Epithelial cell of alveolus of lung (primary cell): ENCODE measurements around the gene SET. TPM values are rescaled to one million over a fixed set of nuclear protein-coding genes. Genes with fewer than 3 reads are reported as not detected.

ENCODE experiments used
- total RNA-seq: library from RNA; depleted of rRNA; stranded (reverse); fragments of >200 nt; gene quantifications from 2 replicates; pipeline ENCODE4 v1.2.1, GENCODE V29; 2015

SET gene, protein sequence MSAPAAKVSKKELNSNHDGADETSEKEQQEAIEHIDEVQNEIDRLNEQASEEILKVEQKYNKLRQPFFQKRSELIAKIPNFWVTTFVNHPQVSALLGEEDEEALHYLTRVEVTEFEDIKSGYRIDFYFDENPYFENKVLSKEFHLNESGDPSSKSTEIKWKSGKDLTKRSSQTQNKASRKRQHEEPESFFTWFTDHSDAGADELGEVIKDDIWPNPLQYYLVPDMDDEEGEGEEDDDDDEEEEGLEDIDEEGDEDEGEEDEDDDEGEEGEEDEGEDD
- total RNA-seq = 180 and 256 TPM in 2 replicates

DNA sequence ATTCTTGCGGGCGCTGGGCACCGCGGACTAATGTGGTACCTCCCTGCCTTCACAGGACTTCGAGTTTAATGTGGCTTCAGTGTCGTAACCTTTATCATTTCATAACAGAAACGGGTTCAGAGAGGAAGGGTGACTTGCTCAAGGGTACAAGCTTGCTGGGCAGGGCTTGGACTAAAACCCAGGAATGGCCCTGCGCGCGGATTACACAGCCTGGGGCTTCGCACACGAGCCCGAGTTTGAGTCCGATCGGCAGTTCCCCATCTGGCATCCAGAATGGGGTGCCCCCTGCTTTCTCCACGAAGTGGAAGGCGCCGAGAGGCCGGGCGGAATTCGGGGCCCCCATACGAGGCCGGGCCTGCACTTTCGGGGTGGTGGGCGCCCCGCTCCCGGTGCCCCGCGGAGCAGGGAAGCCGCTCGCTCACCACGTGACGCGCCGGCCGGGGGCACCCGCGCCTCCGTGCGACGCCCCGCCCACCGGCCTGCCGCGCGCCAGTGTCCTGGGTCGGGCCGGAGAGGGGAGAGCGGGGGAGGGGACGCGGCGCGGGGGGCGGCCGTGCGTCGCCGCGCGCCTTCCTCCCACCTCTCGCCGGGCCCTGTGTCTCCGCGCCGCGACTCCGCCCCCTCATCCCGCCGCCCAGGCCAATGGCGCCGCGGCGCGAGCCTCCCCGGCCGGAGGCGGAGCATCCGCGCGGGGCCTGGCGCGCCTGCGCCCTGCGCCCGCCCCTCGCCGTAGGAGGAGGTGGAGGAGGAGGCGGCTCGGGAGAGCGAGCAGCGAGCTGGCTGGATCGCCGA lies at the start of gene SET:
Gene SET (plus strand): TSS at position 722 of the 792 bp plus-strand sequence. CDS start 361 bp downstream, outside the sequence.

DNA sequence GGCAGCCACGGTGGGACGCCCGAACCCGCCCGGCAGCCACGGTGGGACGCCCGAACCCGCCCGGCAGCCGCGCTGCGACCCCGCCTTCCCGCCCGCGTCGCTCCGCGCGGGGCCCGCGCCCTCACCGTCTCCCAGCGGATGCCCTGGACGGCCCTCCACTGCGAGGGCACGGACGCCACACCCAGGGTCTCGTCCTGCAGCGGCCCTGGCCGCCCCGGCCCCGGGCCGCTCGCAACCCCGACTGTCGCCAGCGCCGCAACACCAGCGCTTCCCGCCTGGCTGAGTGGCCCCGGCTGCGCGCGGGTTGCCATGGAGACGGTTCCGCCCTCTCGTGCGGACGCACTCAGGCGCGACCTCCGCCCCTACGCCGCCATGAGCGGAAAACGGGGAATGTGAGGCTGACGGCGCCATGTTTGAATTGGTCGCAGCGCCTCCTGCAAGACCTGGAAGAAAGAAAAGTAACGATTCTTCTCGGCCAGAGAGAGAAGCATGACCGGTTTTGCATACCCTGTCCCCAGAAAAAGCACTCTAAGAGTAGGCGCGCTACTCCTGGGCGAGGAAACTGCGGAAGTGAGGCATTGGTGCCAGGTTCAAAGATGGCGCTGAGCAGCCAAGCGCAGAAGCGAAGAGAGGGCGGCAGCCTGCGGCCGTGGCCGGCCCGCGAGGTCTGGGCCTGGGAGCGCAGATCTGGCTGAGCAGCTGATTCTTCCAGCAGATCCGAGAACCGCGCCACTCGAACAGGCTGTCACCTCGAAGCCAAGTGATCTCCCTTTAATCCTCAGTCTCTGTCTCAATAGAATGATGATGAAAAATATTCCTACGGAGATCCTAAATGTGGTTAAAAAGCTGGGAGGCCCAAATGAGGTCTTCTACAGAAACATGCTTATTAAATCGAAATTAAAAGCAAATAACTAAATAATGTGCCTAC lies 32.3 kb upstream of the SET start, which contains the start of gene DYNC2I2:
Gene DYNC2I2 (minus strand): TSS at position 432 of the 928 bp plus-strand sequence. CDS start 121 bp downstream, at position 311.

DNA sequence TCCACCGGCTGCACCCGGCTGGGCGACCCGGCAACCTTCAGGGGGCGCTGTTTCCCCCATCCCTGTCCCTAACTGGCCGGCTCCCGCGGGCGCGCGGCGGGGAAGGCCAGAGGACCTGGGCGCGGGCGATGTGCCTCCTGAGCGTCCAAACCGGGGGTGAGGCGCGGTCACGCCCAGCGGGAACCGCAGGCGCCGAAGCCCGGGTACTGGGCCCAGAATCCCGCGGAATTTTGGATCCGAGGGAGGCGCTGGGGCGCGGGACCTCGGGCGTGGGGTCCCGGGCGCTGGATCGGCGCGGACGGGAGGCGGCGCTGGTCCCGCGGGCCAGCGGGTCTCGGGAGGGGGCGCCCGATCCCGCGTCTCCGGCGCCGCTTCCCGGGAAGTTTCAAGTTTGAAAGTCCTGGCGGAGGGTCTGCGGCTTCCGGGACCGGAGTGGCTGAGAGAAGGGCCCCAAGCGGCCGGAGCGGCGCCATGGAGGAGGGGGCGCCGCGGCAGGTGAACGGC lies 13.5 kb downstream of the SET start, which contains the start of gene PKN3:
Gene PKN3 (plus strand): TSS at position 59 of the 504 bp plus-strand sequence. CDS start 413 bp downstream, at position 472.

DNA sequence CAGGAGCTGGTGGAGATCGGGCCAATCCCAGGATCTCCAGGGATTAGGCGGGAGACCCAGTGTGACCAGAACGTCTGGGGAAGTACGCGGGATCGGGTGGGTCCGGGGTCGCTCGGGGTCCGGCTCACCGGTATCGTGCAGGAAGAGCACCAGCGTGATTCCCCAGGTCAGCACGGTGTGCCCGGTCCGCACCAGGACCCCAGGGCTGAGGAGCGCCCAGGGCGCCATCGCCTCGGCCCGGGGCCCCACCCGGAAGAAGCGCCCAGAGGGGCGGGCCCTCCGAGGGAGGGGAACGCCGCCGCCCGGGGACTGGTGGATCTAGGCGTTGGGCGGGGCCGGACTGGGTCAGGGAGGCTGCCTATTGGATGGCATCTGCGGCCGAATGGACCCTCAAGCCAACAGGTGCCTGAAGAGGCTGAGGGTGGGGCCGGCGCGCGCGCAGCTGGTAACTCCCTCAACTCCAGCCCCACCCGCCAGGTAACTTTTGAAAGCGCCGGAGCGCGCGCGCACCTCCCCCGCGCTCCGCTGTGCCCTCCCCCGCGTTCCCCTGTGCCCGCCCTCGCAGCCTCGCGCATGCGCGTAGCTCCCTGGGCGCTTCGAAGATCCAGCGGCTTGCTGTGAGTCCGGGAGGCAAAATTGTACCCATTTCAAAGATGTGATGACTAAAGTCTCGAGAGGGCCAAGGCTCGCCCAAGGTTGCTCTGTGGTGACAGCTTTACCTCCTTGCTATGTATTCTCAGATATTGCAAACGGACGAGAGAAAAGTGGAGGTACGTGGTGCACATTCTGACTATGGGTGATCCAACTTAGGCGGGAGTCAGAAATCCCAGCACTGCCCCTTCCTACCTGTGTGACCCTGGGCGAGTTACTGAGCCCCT lies 35.1 kb downstream of the SET start, which contains the start of gene ZDHHC12:
Gene ZDHHC12 (minus strand): TSS at position 262 of the 878 bp plus-strand sequence. CDS start 34 bp downstream, at position 228.

Other genes starting within 250 kb of the SET start
- 14.3 and 25.5 TPM in 2 replicates for gene ODF2, start 233.2 kb upstream of the SET start, total RNA-seq
- gene GLE1, start 184.5 kb upstream of the SET start, total RNA-seq = 27.0 and 27.8 TPM in 2 replicates
- 178 and 200 TPM in 2 replicates for gene SPTAN1, start 136.6 kb upstream of the SET start, total RNA-seq
- 33.4 and 73.4 TPM in 2 replicates for gene DYNC2I2, start 32.4 kb upstream of the SET start, total RNA-seq
- 3.0 and 4.8 TPM in 2 replicates for gene PKN3, start 13.3 kb downstream of the SET start, total RNA-seq
- 54.7 and 68.9 TPM in 2 replicates for gene ZDHHC12, start 34.9 kb downstream of the SET start, total RNA-seq
- 20.2 and 56.1 TPM in 2 replicates for gene ZER1, start 82.7 kb downstream of the SET start, total RNA-seq
- 9.7 and 20.6 TPM in 2 replicates for gene TBC1D13, start 98.0 kb downstream of the SET start, total RNA-seq
- gene ENDOG, start 129.3 kb downstream of the SET start, total RNA-seq = 16.2 and 31.7 TPM in 2 replicates
- gene SPOUT1, start 140.6 kb downstream of the SET start, total RNA-seq = 11.1 and 24.4 TPM in 2 replicates
- 9.3 and 15.1 TPM in 2 replicates for gene KYAT1, start 192.7 kb downstream of the SET start, total RNA-seq
- gene LRRC8A, start 192.9 kb downstream of the SET start, total RNA-seq = 37.4 and 53.9 TPM in 2 replicates
- gene PHYHD1, start 231.8 kb downstream of the SET start, total RNA-seq = 11.9 and 16.9 TPM in 2 replicates